Smooth muscle cell (in vitro differentiated cells): Measurements from ENCODE around the gene GOLPH3. TPM values are rescaled to one million over a fixed set of nuclear protein-coding genes. Genes with fewer than 3 reads are reported as not detected.
"Not testable (repeated sequence)": the region's sequence is repeated elsewhere in the genome, so short reads cannot be mapped to it uniquely, and the experiment has no call there.

ENCODE experiments used
- DNase-seq: peaks from one replicate; lab custom pipeline; 2025; ENCODE audit not compliant: unreplicated experiment; lab: John Stamatoyannopoulos, UW
- H2AFZ ChIP-seq: fragments of 200-600 bp; sonication (generic); 2 replicates; pipeline ENCODE4 v1.6.0; 2016; ENCODE audit warnings: antibody characterized with exemption, low read depth, mild to moderate bottlenecking
- H3F3A ChIP-seq: fragments of 200-600 bp; sonication (generic); 2 replicates; pipeline ENCODE4 v1.6.0; 2017; ENCODE audit warnings: antibody characterized with exemption, low read depth
- H3K27ac ChIP-seq: fragments of 200-600 bp; sonication (generic); 2 replicates; pipeline ENCODE4 v1.5.1; 2016; ENCODE audit warnings: low read depth, mild to moderate bottlenecking
- H3K27me3 ChIP-seq: fragments of 200-600 bp; sonication (generic); 2 replicates; pipeline ENCODE4 v1.6.1; 2016; ENCODE audit warnings: low read depth, mild to moderate bottlenecking
- H3K36me3 ChIP-seq: fragments of 200-600 bp; sonication (generic); 2 replicates; pipeline ENCODE4 v1.5.1; 2016; ENCODE audit warnings: low read depth
- H3K4me1 ChIP-seq: fragments of 200-600 bp; sonication (generic); 2 replicates; pipeline ENCODE4 v1.5.1; 2016; ENCODE audit warnings: low read depth
- H3K4me2 ChIP-seq: fragments of 200-600 bp; sonication (generic); 2 replicates; pipeline ENCODE4 v1.6.0; 2016; ENCODE audit warnings: mild to moderate bottlenecking
- H3K4me3 ChIP-seq: fragments of 200-600 bp; sonication (generic); 2 replicates; pipeline ENCODE4 v1.5.1; 2016; ENCODE audit warnings: mild to moderate bottlenecking
- H3K79me2 ChIP-seq: fragments of 200-600 bp; sonication (generic); 2 replicates; pipeline ENCODE4 v1.6.0; 2016; ENCODE audit warnings: low read depth, mild to moderate bottlenecking
- H3K9ac ChIP-seq: fragments of 200-600 bp; sonication (generic); 2 replicates; pipeline ENCODE4 v1.6.0; 2016; ENCODE audit warnings: low read depth
- H3K9me3 ChIP-seq: fragments of 200-600 bp; sonication (generic); replicated peaks from 2 replicates; pipeline ENCODE4 v1.5.1; 2016; ENCODE audit warnings: low read depth
- H4K20me1 ChIP-seq: fragments of 200-600 bp; sonication (generic); 2 replicates; pipeline ENCODE4 v1.6.0; 2016; ENCODE audit warnings: low read depth
- WGBS: methylation state at CpG from one replicate; pipeline ENCODE4 v1.1.7; 2016; ENCODE audit warnings: low lambda C conversion rate; 5-methylcytosine and 5-hydroxymethylcytosine counted together
- polyA plus RNA-seq: library from polyadenylated mRNA; unstranded; fragments of >200 nt; fragmentation: Nextera tagmentation; extraction: Ambion mirVana; gene quantifications from 2 replicates; pipeline ENCODE4 v1.2.1, GENCODE V29; 2016
- total RNA-seq: library from RNA; depleted of rRNA; stranded (reverse); fragments of >200 nt; gene quantifications from 2 replicates; pipeline ENCODE4 v1.2.3, GENCODE V29; 2014
- TF ChIP-seq, protein P1 (sequence below): fragments of 200-600 bp; sonication (generic); IDR thresholded peaks from 2 replicates; pipeline ENCODE4 v1.5.1; 2017; ENCODE audit warnings: borderline replicate concordance, mild to moderate bottlenecking, antibody characterized with exemption; ENCODE audit not compliant: insufficient read depth, poor library complexity, severe bottlenecking

The GOLPH3 gene
- total RNA-seq, result 108 and 112 TPM in 2 replicates
- 91.6 and 95.3 TPM in 2 replicates for polyA plus RNA-seq

GRCh38 chr5:32174011-32174870 is at the start of gene GOLPH3:
GOLPH3 (minus strand) TSS chr5:32174319; CDS start chr5:32174034, 285 bp downstream.
- peaks cover 4% of the 10 kb centered on the region for H3K36me3 ChIP-seq
- H3K4me2 ChIP-seq, result peak within 1 kb of the TSS; percentile 92
- H4K20me1 ChIP-seq, result peaks cover 43% of the 10 kb centered on the region
- under 1% methylated on average over 80 of the region's 85 CpGs for WGBS
- H2AFZ ChIP-seq, result peak within 1 kb of the TSS; percentile 88
- H3K9me3 ChIP-seq, result no peaks in the 10 kb centered on the region
- peak within 1 kb of the TSS; percentile 100 for H3K9ac ChIP-seq
- TF ChIP-seq, protein P1, sequence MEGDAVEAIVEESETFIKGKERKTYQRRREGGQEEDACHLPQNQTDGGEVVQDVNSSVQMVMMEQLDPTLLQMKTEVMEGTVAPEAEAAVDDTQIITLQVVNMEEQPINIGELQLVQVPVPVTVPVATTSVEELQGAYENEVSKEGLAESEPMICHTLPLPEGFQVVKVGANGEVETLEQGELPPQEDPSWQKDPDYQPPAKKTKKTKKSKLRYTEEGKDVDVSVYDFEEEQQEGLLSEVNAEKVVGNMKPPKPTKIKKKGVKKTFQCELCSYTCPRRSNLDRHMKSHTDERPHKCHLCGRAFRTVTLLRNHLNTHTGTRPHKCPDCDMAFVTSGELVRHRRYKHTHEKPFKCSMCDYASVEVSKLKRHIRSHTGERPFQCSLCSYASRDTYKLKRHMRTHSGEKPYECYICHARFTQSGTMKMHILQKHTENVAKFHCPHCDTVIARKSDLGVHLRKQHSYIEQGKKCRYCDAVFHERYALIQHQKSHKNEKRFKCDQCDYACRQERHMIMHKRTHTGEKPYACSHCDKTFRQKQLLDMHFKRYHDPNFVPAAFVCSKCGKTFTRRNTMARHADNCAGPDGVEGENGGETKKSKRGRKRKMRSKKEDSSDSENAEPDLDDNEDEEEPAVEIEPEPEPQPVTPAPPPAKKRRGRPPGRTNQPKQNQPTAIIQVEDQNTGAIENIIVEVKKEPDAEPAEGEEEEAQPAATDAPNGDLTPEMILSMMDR, result no peak
- H3K27me3 ChIP-seq, result no peaks in the 10 kb centered on the region
- H3K4me1 ChIP-seq, result peaks cover 24% of the 10 kb centered on the region
- H3K27ac ChIP-seq, result peak within 1 kb of the TSS; percentile 100
- H3F3A ChIP-seq, result peaks cover 19% of the 10 kb centered on the region
- peak; percentile 72 for DNase-seq
- H3K79me2 ChIP-seq, result peaks cover 49% of the 10 kb centered on the region
- H3K4me3 ChIP-seq, result peak within 1 kb of the TSS; percentile 88

GRCh38 chr5:32222723-32223470 is 48.8 kb upstream of the GOLPH3 start:
- 81% methylated on average over 5 of the region's 5 CpGs for WGBS
- Histone ChIP-seq H3F3A (no peaks in the 10 kb centered on the region), H4K20me1 (no peaks in the 10 kb centered on the region), H3K9me3 (no peaks in the 10 kb centered on the region), H3K9ac (no peak overlapping the region), H3K79me2 (no peaks in the 10 kb centered on the region), H3K4me2 (no peak overlapping the region), H3K4me3 (no peak overlapping the region), H3K27ac (no peak overlapping the region), H3K27me3 (no peaks in the 10 kb centered on the region), H3K36me3 (no peaks in the 10 kb centered on the region), H2AFZ (no peak overlapping the region), H3K4me1 (no peaks in the 10 kb centered on the region)
- no peak for DNase-seq
- TF ChIP-seq, protein P1, result no peak

DNA sequence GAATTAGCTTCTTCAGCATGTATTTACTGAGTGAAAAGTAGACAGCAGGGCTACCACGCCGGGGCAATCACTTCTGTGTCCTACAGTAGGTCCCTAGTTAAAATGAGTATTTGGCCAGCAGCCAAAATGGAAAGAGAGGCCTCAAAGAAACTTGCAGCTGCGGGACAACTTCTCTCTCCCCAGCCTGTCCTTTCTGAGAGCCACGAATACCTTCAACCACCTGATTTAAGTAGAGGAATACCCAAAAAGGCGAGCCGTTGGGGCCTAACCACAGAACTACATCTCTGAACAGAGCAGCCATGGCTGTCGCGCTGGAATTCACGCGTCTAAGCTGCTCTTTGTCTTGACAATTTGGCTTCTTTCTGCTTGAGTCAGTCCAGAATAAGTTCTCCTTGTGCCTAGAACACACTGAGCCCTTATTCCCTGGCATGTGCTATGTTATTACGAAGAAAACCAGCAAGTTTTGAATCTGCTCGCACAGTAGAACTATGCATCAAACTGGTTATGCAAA is 43.8 kb upstream of the GOLPH3 start:
- H3K9ac ChIP-seq, result no peak overlapping the region
- no peaks in the 10 kb centered on the region for H3F3A ChIP-seq
- no peaks in the 10 kb centered on the region for H3K36me3 ChIP-seq
- no peaks in the 10 kb centered on the region for H3K4me1 ChIP-seq
- no peak for DNase-seq
- no peaks in the 10 kb centered on the region for H3K79me2 ChIP-seq
- H3K9me3 ChIP-seq, result no peaks in the 10 kb centered on the region
- WGBS, result 61% methylated on average over 12 of the region's 12 CpGs
- H3K27ac ChIP-seq, result no peak overlapping the region
- H2AFZ ChIP-seq, result peak overlapping the region; percentile 86
- H3K4me3 ChIP-seq, result no peak overlapping the region
- TF ChIP-seq, protein P1, result no peak
- H3K4me2 ChIP-seq, result no peak overlapping the region
- no peaks in the 10 kb centered on the region for H4K20me1 ChIP-seq
- H3K27me3 ChIP-seq, result no peaks in the 10 kb centered on the region

DNA sequence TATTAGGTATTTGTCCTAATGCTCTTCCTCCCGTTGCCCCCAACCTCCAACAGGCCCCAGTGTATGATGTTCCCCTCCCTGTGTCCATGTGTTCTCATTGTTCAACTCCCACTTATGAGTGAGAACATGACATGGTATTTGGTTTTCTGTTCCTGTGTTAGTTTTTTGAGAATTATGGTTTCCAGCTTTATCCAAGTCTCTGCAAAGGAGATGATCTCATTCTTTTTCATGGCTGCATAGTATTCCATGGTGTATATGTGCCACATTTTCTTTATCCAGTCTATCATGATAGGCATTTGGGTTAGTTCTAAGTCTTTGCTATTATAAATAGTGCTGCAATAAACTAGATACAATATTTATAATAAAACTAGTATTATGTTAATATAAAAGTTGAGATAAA is 40.2 kb upstream of the GOLPH3 start:
- DNase-seq, H3K4me2 ChIP-seq, H3F3A ChIP-seq, H3K27ac ChIP-seq, H3K9ac ChIP-seq, H3K4me3 ChIP-seq, H3K4me1 ChIP-seq, H3K79me2 ChIP-seq, H4K20me1 ChIP-seq, H3K27me3 ChIP-seq, H3K9me3 ChIP-seq, H2AFZ ChIP-seq, H3K36me3 ChIP-seq: not testable (repeated sequence)
- WGBS, result 91% methylated on average over 1 of the region's 1 CpG
